GM12891 (cell line): ENCODE results near the gene GPC5.

Experiments
- DNase-seq: peaks from one replicate; pipeline ENCODE4 v3.0.0; 2011; ENCODE audit warnings: low spot score; ENCODE audit not compliant: insufficient read length
- FAIRE-seq: peaks from 2 replicates; lab custom pipeline; 2011; peaks lifted over from hg19 to GRCh38; lab: Jason Lieb, UNC
- PAX5 ChIP-seq: IDR thresholded peaks from 2 replicates; pipeline ENCODE4 v1.6.1; 2011; ENCODE audit warnings: low read length, moderate library complexity, mild to moderate bottlenecking; ENCODE audit not compliant: insufficient read depth, severe bottlenecking
- POLR2A ChIP-seq: IDR thresholded peaks from 2 replicates; pipeline ENCODE4 v1.6.1; 2011; ENCODE audit warnings: low read depth, low read length, control low read depth
- POLR2AphosphoS5 ChIP-seq: IDR thresholded peaks from 2 replicates; pipeline ENCODE4 v1.6.1; 2011; ENCODE audit warnings: low read depth, low read length, control low read depth
- POU2F2 ChIP-seq: IDR thresholded peaks from 2 replicates; pipeline ENCODE4 v1.6.1; 2011; ENCODE audit warnings: low read depth, mild to moderate bottlenecking, control low read depth, low read length, moderate library complexity
- SPI1 ChIP-seq: IDR thresholded peaks from 2 replicates; pipeline ENCODE4 v1.6.1; 2011; ENCODE audit warnings: low read depth, low read length, control low read depth
- TAF1 ChIP-seq: IDR thresholded peaks from 2 replicates; pipeline ENCODE4 v1.6.1; 2011; ENCODE audit warnings: low read depth, low read length, control low read depth

Gene GPC5

GRCh38 chr13:92412481-92412880 is 1014.1 kb downstream of the GPC5 start:
- DNase-seq (no peak), FAIRE-seq (no peak)
- TF ChIP-seq SPI1 (no peak), POLR2A (no peak), POU2F2 (no peak), POLR2AphosphoS5 (no peak), TAF1 (no peak), PAX5 (no peak)

- TF ChIP-seq PAX5 = no peak
- no peak for TF ChIP-seq TAF1
- TF ChIP-seq POLR2A = no peak
- TF ChIP-seq POLR2AphosphoS5 = no peak
- TF ChIP-seq SPI1 = no peak
- TF ChIP-seq POU2F2 = no peak
- FAIRE-seq (no peak), DNase-seq (no peak)
Measured at GRCh38 chr13:92412996-92413395, 1014.6 kb downstream of the GPC5 start.

GRCh38 chr13:92413452-92413851 is 1015.0 kb downstream of the GPC5 start:
- FAIRE-seq (no peak), DNase-seq (no peak)
- no peak for TF ChIP-seq POLR2AphosphoS5
- TF ChIP-seq TAF1 = no peak
- no peak for TF ChIP-seq SPI1
- TF ChIP-seq POLR2A = no peak
- no peak for TF ChIP-seq PAX5
- no peak for TF ChIP-seq POU2F2

- TF ChIP-seq POU2F2 (no peak), SPI1 (no peak), POLR2A (no peak), POLR2AphosphoS5 (no peak), TAF1 (no peak), PAX5 (no peak)
- DNase-seq (no peak), FAIRE-seq (no peak)
Measured at GRCh38 chr13:92414851-92415250, 1016.4 kb downstream of the GPC5 start.

- FAIRE-seq = no peak
- TF ChIP-seq POLR2AphosphoS5 = no peak
- no peak for TF ChIP-seq PAX5
- TF ChIP-seq POLR2A = no peak
- TF ChIP-seq SPI1 = no peak
- TF ChIP-seq POU2F2 = no peak
- TF ChIP-seq TAF1 = no peak
Measured at GRCh38 chr13:92415781-92416180, 1017.4 kb downstream of the GPC5 start.

GRCh38 chr13:92418818-92419412 is 1020.5 kb downstream of the GPC5 start:
- DNase-seq = no peak
- TF ChIP-seq PAX5 = no peak
- TF ChIP-seq POU2F2 = no peak
- no peak for TF ChIP-seq POLR2AphosphoS5
- no peak for TF ChIP-seq TAF1
- TF ChIP-seq SPI1 = no peak
- no peak for TF ChIP-seq POLR2A
- FAIRE-seq = no peak

More at GRCh38 chr13:92415781-92416180, 1017.4 kb downstream of the GPC5 start:
- DNase-seq = no peak

GRCh38 chr13:92429231-92429630 is 1030.8 kb downstream of the GPC5 start:
- no peak for FAIRE-seq
- DNase-seq = no peak
- TF ChIP-seq POU2F2 = no peak
- no peak for TF ChIP-seq TAF1
- no peak for TF ChIP-seq SPI1
- TF ChIP-seq PAX5 = no peak
- TF ChIP-seq POLR2AphosphoS5 = no peak
- TF ChIP-seq POLR2A = no peak

- DNase-seq (no peak), FAIRE-seq (no peak)
- no peak for TF ChIP-seq POU2F2
- TF ChIP-seq PAX5 = no peak
- no peak for TF ChIP-seq SPI1
- TF ChIP-seq TAF1 = no peak
- no peak for TF ChIP-seq POLR2AphosphoS5
- no peak for TF ChIP-seq POLR2A
Measured at GRCh38 chr13:92433386-92433785, 1035.0 kb downstream of the GPC5 start.

- DNase-seq (no peak), FAIRE-seq (no peak)
- no peak for TF ChIP-seq POU2F2
Measured at GRCh38 chr13:92433963-92434362, 1035.5 kb downstream of the GPC5 start.

GRCh38 chr13:92436924-92437323 is 1038.5 kb downstream of the GPC5 start:
- FAIRE-seq = no peak
- TF ChIP-seq POU2F2 (no peak), POLR2A (no peak), PAX5 (no peak), SPI1 (no peak), POLR2AphosphoS5 (no peak), TAF1 (no peak)
- no peak for DNase-seq

GRCh38 chr13:92444244-92444643 is 1045.8 kb downstream of the GPC5 start:
- DNase-seq (no peak), FAIRE-seq (no peak)
- TF ChIP-seq SPI1 (no peak), PAX5 (no peak), POLR2AphosphoS5 (no peak), POLR2A (no peak), POU2F2 (no peak), TAF1 (no peak)
